Measurements from ENCODE around the gene FAM180A.

FAM180A gene

DNA sequence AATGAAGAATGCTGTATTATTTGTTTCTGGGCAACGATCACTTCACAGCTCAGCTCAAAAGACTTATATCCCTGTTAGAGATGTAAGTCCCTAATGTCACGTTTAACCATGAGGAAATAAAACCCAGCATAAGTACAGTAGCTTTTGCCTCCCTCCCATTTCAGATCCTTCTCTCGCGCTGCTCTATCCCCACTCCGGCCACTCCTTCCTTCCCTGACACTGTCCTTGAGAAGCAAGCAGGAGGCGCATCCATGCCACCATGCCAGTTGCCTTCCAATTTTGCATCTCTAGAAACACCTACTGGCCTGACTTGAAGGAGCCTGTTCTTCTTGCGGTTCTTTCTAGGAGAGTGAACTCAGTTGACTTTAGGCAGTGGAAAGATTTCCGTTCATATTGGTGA, 1.2 kb downstream of the FAM180A start:
- Histone ChIP-seq H3K27ac (ENCODE audit: low read depth, low read length) (no peak overlapping the region), H3F3A (ENCODE audit: insufficient read depth) (no peaks in the 10 kb centered on the region), H3K9ac (ENCODE audit: low read length) (no peak overlapping the region), H3K79me2 (ENCODE audit: insufficient read depth, low read length) (no peaks in the 10 kb centered on the region), H3K27me3 (ENCODE audit: low read length) (no peaks in the 10 kb centered on the region), H4K20me1 (ENCODE audit: low read depth, low read length) (no peaks in the 10 kb centered on the region), H3K9me2 (replicated peaks; ENCODE audit: insufficient read depth, low read length) (no peaks in the 10 kb centered on the region), H3K9me3 (ENCODE audit: insufficient read depth, low read length) (no peaks in the 10 kb centered on the region), H3K4me2 (ENCODE audit: low read depth, low read length, poor library complexity, severe bottlenecking) (no peak overlapping the region), H3K36me3 (ENCODE audit: low read length) (no peaks in the 10 kb centered on the region), H3K4me3 (ENCODE audit: insufficient read depth, low read length, poor library complexity, severe bottlenecking) (no peak overlapping the region), H2AFZ (ENCODE audit: low read depth, low read length, severe bottlenecking) (no peak overlapping the region)
- TF ChIP-seq, protein P1, sequence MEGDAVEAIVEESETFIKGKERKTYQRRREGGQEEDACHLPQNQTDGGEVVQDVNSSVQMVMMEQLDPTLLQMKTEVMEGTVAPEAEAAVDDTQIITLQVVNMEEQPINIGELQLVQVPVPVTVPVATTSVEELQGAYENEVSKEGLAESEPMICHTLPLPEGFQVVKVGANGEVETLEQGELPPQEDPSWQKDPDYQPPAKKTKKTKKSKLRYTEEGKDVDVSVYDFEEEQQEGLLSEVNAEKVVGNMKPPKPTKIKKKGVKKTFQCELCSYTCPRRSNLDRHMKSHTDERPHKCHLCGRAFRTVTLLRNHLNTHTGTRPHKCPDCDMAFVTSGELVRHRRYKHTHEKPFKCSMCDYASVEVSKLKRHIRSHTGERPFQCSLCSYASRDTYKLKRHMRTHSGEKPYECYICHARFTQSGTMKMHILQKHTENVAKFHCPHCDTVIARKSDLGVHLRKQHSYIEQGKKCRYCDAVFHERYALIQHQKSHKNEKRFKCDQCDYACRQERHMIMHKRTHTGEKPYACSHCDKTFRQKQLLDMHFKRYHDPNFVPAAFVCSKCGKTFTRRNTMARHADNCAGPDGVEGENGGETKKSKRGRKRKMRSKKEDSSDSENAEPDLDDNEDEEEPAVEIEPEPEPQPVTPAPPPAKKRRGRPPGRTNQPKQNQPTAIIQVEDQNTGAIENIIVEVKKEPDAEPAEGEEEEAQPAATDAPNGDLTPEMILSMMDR (IDR thresholded peaks at IDR 0.05; ENCODE audit: insufficient read depth, low read length, poor library complexity, severe bottlenecking) = no peak
- no peak for TF ChIP-seq EZH2phosphoT487 (conservative IDR thresholded peaks at IDR 0.05; ENCODE audit: low read length)

- Histone ChIP-seq H3K27ac (ENCODE audit: low read depth, low read length) (no peak overlapping the region), H3K9me3 (ENCODE audit: insufficient read depth, low read length) (no peaks in the 10 kb centered on the region), H3K79me2 (ENCODE audit: insufficient read depth, low read length) (no peaks in the 10 kb centered on the region), H4K20me1 (ENCODE audit: low read depth, low read length) (no peaks in the 10 kb centered on the region), H3K27me3 (ENCODE audit: low read length) (no peaks in the 10 kb centered on the region), H3F3A (ENCODE audit: insufficient read depth) (no peaks in the 10 kb centered on the region), H3K9ac (ENCODE audit: low read length) (no peak overlapping the region), H3K9me2 (replicated peaks; ENCODE audit: insufficient read depth, low read length) (no peaks in the 10 kb centered on the region), H2AFZ (ENCODE audit: low read depth, low read length, severe bottlenecking) (no peak overlapping the region), H3K4me2 (ENCODE audit: low read depth, low read length, poor library complexity, severe bottlenecking) (no peak overlapping the region), H3K36me3 (ENCODE audit: low read length) (no peaks in the 10 kb centered on the region), H3K4me3 (ENCODE audit: insufficient read depth, low read length, poor library complexity, severe bottlenecking) (no peak overlapping the region)
- TF ChIP-seq, protein P1 (IDR thresholded peaks at IDR 0.05; ENCODE audit: insufficient read depth, low read length, poor library complexity, severe bottlenecking) = no peak
- TF ChIP-seq EZH2phosphoT487 (conservative IDR thresholded peaks at IDR 0.05; ENCODE audit: low read length) = no peak
Measured at GRCh38 chr7:135745703-135746312, 2.8 kb downstream of the FAM180A start.

- Histone ChIP-seq H3K27ac (ENCODE audit: low read depth, low read length) (no peak overlapping the region), H4K20me1 (ENCODE audit: low read depth, low read length) (no peaks in the 10 kb centered on the region), H3K79me2 (ENCODE audit: insufficient read depth, low read length) (no peaks in the 10 kb centered on the region), H3F3A (ENCODE audit: insufficient read depth) (no peaks in the 10 kb centered on the region), H3K4me3 (ENCODE audit: insufficient read depth, low read length, poor library complexity, severe bottlenecking) (no peak overlapping the region), H2AFZ (ENCODE audit: low read depth, low read length, severe bottlenecking) (no peak overlapping the region), H3K9me2 (replicated peaks; ENCODE audit: insufficient read depth, low read length) (no peaks in the 10 kb centered on the region), H3K27me3 (ENCODE audit: low read length) (no peaks in the 10 kb centered on the region), H3K4me2 (ENCODE audit: low read depth, low read length, poor library complexity, severe bottlenecking) (no peak overlapping the region), H3K36me3 (ENCODE audit: low read length) (no peaks in the 10 kb centered on the region), H3K9ac (ENCODE audit: low read length) (no peak overlapping the region), H3K9me3 (ENCODE audit: insufficient read depth, low read length) (no peaks in the 10 kb centered on the region)
- TF ChIP-seq, protein P1 (IDR thresholded peaks at IDR 0.05; ENCODE audit: insufficient read depth, low read length, poor library complexity, severe bottlenecking) = no peak
- TF ChIP-seq EZH2phosphoT487 (conservative IDR thresholded peaks at IDR 0.05; ENCODE audit: low read length) = no peak
Measured at GRCh38 chr7:135744938-135745702, 3.5 kb downstream of the FAM180A start.
